Activated T-cell treated with anti-CD3 and anti-CD28 coated beads for 1 hour (primary cell): ENCODE data around the gene FAM89B.

Source experiments
- DNase-seq: peaks from one replicate; pipeline ENCODE4 v3.0.0-alpha.2; 2020; ENCODE audit warnings: low read depth

The FAM89B gene

DNA sequence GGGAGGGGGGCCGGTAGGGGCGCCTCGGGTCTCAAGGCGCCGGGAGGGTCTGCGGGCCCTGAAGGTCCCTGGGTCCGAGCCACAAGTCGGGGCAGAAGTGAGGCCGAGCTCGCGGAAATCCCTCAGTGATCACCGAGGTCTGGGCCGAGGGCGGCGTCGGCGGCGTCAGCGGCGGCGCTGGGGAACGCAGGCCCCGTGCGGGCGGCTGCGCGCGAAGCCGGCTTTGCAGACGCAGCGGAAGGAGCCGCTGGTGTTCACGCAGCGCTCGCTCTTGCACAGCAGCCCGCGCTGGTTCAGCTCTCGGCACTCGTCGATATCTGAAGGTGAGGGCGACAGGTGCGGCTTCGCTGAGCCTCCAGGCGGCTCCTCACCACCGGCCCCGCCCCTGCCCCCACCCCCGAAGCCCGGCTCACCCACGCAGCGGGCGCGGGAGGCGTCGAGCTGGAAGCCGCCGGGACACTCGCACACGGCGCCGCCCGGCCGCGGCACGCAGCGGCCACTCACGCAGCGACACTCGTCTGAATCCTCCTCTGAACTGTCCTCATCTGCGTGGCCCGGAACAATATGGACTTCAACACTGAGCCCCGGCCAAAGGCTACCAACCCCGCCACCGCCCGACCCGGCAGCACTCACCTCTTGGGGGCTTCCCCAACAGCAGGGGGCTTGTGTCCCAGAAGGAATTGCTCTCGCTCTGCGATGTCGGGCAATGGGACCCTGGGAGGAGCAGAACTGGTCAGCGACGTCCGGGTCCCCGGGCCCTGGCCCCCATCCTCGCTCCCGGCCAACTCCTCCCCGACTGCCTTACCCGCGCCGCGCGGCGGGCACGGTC is 33.2 kb upstream of the FAM89B start:
- DNase-seq = no peak

DNA sequence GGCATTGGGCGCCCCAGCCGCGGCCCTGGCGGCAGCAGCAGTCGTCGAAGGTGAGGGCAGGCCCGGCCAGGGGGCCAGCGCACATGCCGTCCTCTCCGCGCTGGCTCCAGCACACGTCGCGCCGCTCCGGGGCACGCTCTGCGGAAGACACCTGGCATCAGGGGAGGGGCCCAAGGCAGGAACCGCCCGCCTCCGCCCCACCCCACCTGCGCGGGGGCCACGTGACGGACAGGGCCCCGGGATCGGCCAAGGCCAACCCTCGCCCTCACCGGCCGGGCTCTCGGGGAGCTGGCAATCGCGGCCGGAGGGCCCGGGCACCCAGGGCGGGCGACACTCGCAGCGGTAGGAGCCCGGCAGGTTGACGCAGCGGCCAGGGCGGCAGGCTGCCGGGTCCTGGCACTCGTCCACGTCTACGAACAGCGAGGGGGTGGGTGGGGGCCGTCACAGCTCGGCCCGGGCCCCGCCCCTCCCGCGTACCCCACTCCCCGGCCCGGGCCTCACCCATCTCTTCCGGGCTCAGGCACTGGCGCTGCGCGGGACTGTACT is 32.5 kb upstream of the FAM89B start:
- DNase-seq = no peak

DNA sequence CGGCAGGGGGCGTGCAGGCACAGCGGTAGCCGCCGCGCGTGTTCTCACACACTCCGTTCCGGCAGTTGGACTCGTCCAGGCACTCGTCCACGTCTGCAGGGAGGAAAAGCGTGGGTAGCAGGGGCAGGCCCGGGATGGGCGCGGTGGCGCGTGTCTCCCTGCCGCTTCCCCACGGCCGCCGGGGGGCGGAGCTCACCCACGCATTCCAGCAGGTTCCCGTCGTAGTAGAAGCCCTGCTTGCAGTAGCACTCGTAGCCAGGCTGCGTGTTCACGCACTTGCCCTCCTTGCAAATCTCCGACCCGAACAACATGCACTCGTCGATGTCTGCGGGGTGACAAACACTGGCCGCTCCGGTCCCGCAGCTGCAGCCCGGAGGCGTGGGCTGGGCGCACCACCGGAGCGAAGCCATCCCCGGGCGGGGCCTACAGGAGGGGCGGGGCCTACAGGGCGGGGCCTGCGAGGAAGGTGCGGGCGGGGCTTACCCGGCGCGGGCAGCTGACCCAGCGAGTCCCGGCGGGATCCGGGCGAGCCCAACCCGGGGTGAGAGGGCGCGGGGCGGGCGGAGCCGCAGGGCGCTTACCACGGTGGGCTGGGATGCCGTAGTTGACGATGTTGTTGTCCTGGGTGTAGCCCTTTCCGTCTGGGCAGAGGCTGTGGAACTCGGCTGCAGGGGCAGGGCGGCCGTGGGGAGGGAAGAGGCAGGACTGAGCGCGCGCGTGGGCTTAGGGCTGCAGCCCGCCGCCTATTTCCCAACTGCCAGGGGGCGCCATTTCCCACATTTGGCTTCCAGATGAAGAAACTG is 31.8 kb upstream of the FAM89B start:
- peak; percentile 82 for DNase-seq

DNA sequence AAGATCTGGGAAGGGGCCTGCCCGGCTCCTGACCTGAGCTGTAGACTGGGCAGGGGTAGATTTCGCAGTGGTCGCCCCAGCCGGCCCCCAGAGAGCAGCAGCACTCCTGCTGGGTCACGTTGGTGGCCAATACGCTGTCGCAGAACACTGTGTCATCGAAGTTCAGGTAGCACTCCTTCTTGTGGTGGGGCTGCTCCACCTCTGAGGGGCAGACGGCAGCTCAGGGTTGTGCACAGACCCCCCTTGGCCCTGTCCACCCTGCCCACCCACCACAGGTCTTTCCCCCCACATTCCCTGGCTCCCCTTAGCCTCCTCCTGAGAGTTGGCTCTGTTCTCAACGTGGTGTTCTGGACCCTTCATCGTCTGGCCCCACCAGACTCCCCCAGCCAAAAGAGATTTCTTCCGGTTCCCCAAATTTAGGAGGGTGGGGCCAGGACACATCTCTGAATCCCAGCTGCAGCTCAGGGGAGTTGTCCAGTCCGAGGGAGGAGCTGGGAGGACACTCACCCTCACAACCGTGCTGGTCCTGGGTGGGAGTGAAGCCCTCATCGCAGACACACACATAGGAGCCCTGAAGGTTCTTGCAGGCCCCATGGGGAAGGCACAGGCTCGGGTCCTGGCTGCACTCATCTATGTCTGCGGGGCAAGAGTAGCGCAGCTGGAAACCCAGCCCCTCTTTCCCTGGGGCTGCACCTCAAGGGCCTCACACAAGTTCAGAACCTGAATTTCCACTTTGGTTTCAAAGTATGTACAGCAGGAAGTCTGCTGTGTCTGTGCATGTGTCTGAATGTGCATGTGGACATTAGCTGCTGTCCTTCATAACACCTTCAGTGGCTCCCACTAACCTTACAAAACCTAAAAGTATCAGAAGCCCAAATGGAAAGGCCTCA is 31.0 kb upstream of the FAM89B start:
- DNase-seq = no peak

DNA sequence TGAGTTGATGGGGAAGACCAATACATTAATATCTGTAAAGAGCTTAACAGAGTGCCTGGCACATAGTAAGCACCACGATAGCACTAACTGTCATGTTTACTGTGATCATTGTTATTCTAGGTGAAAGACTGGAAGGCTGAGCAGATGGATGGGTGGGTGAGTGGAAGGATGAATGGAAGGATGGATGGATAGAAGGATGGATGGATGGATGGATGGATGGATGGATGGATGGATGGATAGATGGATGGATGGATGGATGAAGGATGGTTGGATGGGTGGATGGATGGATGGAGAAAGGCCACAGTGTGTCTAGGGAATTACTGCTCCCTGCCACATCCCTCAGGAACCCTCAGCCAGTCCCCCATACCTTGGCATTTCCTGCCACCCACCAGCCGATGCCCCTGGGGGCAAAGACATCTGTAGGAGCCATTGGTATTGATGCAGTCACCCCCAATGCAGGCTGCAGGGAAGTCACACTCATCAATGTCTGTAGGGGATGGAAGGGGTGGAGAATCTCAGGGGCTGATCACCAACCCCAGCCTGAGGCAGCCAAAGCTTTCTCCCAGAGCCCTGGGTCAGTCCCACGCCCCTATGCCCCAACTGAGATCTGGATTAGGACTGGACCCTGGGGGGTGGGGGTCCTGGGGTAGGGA is 29.5 kb upstream of the FAM89B start:
- no peak for DNase-seq

DNA sequence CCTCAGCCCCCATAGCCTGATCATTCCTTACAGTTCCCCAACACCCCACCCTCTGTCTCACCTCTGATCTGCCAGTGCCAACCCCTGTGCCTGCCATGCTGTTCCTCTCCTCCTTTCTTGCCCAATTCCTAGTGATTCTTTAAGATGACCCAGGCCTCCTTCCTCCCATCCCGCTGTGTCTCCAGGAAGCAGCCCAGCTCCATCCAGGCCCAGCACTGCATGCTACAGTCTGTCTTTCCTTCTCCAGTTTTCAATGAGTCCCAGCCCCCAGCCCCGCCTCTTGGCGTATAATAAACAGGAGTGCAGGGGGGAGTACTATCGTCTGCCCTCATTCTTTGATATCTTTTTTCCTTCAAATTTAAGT is 26.5 kb upstream of the FAM89B start:
- DNase-seq = no peak

DNA sequence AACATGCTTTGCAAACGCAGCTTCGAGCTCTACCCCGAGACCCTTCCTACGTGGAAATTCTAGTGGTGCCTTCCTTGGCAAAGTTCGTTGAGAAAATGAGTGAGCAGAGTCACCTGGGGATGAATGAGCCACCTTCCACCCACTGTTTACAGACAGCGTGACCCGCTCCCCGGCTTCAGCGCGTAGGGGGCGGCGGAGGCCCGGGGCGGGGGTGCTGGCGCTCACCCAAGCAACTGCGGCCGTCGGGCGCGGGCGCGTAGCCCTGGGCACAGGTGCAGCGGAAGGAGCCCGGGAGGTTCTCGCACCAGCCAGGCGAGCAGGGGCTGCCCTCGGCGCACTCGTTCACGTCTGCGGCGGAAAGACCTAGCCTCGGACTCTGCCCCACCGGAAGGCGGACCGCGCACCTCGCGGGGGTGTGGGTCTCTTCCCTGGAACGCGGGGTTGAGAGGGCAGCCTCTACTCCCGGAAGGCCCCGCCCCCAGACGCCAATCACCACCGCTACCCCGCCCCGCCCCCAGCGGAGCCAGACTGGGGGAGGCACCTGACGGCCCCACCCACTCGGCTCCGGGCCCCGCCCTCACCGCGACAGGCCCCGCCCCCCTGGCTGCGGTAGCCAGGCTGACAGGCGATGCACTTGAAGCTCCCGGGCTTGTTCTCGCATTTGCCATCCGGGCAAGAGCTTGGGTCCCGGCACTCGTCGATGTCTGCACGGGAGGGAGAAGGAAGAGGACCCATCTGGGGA is 25.9 kb upstream of the FAM89B start:
- peak; percentile 99 for DNase-seq

DNA sequence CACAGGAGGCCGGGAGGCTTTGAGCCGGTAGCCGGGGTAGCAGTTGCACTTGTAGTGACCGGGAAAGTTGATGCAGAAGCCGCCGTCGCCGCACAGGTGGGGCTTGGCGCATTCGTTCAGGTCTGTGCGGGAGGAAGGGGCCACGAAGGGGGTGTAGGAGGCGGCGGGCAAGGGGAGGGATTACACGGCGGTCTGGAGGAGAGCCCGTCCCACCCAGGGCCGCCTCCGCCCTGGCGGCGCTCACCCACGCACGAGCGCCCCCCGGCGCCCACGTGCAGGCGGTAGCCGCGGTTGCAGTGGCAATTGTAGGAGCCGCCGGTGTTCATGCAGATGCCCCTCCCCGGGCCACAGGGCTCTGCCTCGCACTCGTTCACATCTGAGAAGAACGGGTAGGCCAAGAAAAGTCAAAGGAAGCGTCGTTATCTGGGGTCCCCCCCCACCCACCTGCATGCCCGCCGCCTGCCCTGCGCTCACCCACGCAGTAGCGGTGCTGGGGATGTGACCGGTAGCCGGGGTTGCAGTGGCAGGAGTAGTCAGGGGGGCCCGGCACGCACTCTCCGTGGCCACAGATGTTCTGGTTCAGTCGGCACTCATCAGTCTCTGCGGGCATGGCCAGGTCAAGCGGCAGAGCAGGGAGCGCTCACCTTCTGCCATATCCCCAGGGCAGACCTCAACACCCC is 24.8 kb upstream of the FAM89B start:
- DNase-seq = no peak

DNA sequence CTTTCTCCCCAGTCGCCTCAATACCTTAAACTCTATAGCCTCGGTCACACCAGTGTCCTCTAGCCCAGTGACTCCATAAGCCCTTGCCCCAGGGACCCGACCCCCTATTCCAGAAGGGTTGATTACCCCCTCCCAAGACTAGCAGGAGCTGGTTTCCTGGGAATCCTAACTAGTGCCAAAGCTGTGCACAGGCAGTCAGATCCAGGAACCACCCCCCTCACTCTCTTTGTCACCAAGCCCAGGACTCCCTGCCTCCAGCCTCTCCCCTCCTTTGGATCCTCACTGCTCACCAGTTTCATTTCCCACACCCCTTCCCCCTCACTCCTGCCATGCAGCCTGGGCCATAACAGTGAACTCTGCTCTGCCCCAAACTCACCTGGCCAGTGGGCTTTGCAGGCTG is 23.9 kb upstream of the FAM89B start:
- DNase-seq = no peak

DNA sequence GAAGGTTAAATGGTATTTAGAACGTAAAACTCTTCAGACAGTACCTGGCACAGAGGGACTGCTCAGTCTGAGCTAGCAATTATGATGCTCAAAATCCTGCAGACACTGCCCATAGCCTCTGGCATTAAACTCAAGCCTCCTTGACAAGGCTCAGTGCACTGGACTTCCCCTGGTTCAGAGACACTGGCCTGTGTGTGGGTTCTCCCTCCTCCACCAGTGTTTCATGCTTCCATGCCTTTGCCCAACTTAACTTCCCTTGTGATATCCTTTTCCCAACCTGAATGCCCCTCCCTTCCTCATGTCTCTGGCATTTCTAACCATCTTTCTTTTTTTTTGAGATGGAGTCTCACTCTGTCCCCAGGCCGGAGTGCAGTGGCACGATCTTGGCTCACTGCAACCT is 23.2 kb upstream of the FAM89B start:
- DNase-seq = no peak

DNA sequence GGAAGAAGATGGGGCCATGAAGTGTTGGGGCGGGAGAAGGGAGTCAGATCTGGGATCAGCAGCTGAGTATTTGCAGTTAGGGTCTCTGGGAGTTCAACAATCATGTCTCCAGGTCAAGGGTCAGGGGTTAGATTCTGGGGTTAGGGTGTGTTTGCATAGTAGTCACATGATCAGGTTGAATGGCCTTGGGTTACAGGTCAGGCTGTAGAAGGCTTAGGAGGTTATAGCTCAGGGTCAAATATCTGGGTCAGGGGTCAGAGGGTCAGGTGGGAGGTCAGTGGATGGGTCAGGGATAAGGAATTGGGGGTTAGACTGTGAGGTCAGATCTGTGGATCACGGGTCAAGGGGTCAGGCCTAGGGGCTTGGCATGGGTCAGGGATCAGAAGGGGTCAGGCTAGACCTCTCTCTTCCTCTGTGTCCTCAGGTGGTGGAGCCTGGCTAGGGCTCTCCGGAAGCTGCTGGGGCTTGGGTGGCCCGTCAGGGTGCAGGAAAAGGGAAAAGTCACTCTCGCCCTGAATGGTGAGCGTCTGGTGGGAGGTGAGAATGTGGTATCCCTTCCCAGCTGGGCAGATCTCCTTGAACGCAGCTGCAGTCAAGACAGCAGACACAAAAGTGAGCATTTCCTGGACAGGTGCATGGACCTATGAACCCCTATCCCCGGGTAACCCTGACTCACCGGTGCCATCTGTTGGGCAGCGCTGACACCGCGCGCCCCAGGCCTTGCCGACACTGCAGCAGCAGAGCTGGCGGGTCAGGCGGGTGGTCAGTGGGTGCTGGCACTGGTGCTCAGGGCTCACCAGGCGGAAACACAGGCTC is 20.6 kb upstream of the FAM89B start:
- peak; percentile 52 for DNase-seq

DNA sequence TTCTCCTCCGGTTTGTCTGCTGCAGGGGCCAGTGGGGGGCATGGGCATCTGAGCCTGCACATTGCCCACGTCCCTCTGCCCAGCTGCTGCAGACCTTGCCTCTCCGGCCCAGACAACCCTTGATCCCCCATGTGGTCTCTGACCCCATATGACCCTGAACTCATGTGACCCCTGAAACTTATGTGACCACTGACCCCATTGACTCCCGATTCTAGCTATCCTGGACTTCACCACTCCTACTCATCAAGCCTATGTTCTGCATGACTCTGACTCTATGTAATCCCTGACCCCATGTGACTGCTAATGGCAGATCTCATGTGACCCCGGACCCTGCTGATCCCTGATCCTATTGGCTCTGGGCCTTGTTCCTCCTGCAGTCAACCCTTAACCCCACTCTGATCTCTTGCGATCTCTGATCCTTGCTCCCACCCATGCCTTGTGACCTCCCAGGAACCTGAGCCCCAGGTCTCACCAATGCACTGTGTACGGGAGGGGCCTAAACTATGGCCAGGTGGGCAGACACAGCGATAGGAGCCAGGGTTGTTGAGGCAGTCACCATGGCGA is 19.9 kb upstream of the FAM89B start:
- no peak for DNase-seq

DNA sequence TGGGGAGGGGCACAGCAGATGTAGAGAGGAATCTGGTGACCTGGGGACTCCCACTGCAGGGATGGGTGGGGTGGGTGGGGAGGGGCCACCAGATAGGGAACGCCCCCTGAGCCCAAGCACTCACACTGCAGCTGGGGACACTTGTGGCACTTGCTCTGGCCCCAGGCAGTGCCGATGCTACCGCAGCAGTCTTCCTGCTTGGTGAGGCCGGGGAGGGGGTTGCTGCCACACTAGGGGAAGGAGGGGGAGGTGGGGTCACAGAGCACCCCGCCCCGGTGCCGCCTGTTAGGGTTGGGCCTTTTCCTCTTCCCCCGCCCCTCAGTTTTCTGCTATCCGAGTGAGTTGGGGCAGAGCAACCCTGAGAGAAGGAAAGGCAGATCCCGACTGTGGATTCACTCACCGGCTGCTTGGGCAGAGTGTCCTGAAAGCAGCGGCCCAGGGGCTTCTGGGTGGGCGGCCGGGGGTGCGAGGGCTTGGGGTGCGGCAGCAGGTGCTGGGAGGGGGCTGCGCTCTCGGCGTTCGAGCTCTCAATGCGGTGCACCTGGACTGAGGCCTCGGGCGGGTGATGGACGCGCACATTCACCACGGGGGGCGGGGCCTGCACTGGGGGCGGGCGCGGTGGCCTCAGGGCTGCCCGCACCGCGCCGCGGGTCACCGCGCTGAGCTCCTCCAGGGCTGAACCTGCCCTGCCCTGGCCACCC is 18.9 kb upstream of the FAM89B start:
- peak; percentile 68 for DNase-seq

DNA sequence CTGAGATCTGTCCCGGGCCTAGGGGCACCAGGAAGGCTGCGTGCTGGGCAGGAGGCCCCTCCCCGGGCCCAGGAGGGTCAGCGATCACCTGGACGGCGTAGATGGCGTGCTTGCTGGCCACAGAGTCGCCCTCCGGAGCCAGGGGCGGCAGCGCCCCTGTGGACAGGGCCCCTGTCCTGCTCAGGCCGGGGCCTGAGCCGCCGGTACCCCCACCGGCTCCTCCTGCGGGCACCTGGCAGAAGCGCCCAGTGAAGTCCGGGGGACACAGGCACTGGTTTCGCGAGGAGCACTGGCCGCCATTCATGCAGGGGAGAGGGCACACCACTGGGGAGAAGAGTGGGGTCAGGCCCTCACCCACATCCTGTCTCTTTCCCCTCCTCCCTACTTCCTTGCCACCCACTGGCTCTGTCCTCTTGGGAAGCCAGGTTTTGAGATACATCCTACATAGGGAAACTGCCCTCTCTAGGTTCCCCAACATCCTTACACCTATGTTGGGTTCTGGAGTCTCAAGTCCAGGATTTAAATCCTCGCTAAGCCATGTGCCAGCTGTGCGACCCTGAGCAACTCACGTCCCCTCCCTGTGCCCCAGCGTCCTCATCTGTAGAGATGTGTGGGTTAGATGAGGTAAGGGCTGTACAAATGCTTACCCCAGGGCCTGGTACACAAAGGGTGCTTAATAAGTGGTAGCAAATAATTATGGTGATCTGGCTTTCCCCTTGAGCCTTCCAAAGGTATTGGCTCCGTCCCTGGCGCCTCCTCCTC is 18.1 kb upstream of the FAM89B start:
- no peak for DNase-seq

DNA sequence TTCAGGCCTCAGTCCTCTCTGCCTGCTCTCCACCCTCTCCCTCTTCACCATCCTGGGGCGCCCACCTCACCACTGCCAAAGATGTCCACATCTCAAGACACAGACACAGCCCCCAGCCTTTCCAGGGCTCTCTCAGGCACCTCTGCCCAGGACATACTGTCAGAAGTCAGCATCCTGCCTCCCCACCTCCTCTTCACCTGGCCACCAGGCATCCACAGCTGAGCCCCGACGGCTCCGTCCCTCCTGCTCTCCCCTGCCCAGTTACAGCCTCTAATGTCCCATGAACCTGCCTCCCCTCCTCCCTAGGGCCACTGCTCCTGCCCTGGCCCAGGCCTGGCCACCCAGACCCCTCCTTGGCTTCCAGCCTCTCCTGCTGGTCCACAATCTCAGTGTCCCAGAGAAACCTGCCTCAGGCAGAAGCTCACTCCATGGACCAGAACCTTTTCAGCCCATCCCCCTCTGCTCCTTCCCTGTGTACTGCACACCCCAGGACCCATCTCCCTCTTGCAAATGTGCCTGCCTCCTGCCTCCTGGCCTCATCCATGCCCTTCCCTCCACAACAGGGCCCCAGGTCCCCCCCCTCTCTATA is 17.4 kb upstream of the FAM89B start:
- DNase-seq = no peak

DNA sequence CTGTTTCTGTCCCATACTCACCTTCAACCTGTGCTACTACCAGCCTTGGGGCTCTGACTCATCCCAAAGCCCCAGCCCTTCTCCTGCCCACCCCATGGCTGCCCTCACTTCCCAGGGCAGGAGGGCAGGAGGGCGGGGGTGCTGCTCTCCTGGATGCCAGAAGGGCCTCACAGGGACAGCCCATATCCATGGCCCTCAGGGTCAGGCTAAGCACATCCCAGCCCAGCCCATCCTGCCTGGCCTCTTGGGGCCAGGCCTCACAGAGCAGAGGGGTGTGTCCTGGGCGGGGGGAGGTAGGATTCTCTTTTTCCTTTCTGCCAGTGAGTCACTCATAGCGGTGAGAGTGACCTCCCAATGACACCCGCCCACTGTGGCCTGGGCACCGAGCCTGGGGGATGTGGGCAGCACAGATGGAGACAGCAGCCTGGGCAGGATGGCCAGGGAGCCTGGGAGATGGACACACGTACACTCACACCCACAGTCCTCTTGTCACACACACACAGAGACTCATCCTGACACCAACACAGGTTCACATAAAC is 16.6 kb upstream of the FAM89B start:
- DNase-seq = no peak
